ENCODE measurements around the gene SUN5. TPM values are rescaled to one million over a fixed set of nuclear protein-coding genes. Genes with fewer than 3 reads are reported as not detected.

Gene SUN5, protein sequence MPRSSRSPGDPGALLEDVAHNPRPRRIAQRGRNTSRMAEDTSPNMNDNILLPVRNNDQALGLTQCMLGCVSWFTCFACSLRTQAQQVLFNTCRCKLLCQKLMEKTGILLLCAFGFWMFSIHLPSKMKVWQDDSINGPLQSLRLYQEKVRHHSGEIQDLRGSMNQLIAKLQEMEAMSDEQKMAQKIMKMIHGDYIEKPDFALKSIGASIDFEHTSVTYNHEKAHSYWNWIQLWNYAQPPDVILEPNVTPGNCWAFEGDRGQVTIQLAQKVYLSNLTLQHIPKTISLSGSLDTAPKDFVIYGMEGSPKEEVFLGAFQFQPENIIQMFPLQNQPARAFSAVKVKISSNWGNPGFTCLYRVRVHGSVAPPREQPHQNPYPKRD
- total RNA-seq (2022), result not detected in 2 replicates
- Bru-seq, nascent RNA, result not detected
- BruChase-seq, experiment 1, labeled RNA remaining after a 2-hour chase, result not detected
- BruChase-seq, experiment 2, labeled RNA remaining after a 6-hour chase, result not detected
- long read RNA-seq, result 0 reads

DNA sequence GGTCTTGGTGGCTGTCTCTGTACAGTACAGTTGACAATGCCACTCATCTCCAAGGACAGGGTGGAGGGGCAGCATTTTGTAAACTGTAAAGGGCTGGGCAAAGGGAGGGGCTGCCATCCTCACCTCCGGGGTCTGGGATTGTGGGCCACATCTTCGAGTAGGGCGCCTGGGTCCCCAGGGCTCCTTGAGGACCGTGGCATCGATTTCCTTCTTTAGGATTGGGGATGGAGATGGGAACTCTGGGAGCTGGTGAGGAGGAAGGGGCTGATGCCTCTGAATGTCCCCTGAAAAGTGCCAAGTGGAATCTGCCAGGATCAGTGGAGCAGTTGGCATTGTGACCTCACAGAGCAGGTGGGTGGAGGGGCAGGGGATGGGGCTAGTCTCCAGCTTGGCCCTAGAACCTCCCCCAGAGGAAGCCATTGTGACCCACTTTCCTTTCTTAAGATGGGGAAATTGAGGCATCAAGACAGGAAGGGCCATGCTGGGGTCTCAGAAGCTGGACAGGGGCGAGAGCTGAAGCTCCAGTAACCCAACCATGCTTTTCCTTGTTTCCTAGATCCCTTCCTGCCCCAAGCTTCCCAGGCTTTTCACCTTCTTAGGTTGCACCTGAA, at the start of gene SUN5:
Gene SUN5, minus strand, starts transcription at position 293 of the 611 bp plus-strand sequence. Its CDS starts 93 bp downstream, at position 200.
- Mint-ChIP-seq H3K4me3 (ENCODE audit: unreplicated experiment) (no peak within 1 kb of the TSS), H3K36me3 (ENCODE audit: insufficient read depth, unreplicated experiment) (no peaks in the 10 kb centered on the region), H3K9me3 (ENCODE audit: unreplicated experiment) (peaks cover 10% of the 10 kb centered on the region), H3K27ac (ENCODE audit: unreplicated experiment) (no peak within 1 kb of the TSS), H3K4me1 (ENCODE audit: low read depth, unreplicated experiment) (no peaks in the 10 kb centered on the region), H3K27me3 (ENCODE audit: insufficient read depth, unreplicated experiment) (peaks cover 17% of the 10 kb centered on the region)
- peaks cover 1% of the 10 kb centered on the region; the same call in 1 of the 2 replicates for H3K27me3 ChIP-seq (replicated peaks; ENCODE audit: control insufficient read depth, insufficient read depth, low read length)
- H3K4me1 ChIP-seq, result no peaks in the 10 kb centered on the region
- no peaks in the 10 kb centered on the region for H3K36me3 ChIP-seq (ENCODE audit: control insufficient read depth, insufficient read depth, low read length)
- ChIA-PET POLR2A (interaction anchor here (0.6 kb wide), 1 partner anchor 36 kb away, joined by 3 read pairs; no protein-coding TSS in a partner anchor), CTCF (interaction anchor here (1.4 kb wide), 1 partner anchor 214 kb away, joined by 3 read pairs; no protein-coding TSS in a partner anchor)
- BruUV-seq (replicated peaks), result no TSS peak
- H3K9me3 ChIP-seq, result peaks cover 10% of the 10 kb centered on the region
- intact Hi-C loops (cut with micrococcal nuclease; ENCODE audit: unreplicated experiment), result loop anchor here (10.0 kb wide), 1 partner anchor 99 kb away; no protein-coding TSS in a partner anchor
- DNase-seq, result no peak
- H3K4me3 ChIP-seq (ENCODE audit: low read depth, low read length), result no peak within 1 kb of the TSS
- TF ChIP-seq, protein P1, sequence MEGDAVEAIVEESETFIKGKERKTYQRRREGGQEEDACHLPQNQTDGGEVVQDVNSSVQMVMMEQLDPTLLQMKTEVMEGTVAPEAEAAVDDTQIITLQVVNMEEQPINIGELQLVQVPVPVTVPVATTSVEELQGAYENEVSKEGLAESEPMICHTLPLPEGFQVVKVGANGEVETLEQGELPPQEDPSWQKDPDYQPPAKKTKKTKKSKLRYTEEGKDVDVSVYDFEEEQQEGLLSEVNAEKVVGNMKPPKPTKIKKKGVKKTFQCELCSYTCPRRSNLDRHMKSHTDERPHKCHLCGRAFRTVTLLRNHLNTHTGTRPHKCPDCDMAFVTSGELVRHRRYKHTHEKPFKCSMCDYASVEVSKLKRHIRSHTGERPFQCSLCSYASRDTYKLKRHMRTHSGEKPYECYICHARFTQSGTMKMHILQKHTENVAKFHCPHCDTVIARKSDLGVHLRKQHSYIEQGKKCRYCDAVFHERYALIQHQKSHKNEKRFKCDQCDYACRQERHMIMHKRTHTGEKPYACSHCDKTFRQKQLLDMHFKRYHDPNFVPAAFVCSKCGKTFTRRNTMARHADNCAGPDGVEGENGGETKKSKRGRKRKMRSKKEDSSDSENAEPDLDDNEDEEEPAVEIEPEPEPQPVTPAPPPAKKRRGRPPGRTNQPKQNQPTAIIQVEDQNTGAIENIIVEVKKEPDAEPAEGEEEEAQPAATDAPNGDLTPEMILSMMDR (IDR thresholded peaks at IDR 0.05; ENCODE audit: insufficient read depth in 1 of 2, low read depth in 1 of 2, low read length in 1 of 2, severe bottlenecking in 1 of 2, unreplicated experiment in 1 of 2), result no peak

- H3K4me1 Mint-ChIP-seq (ENCODE audit: low read depth, unreplicated experiment), result no peaks in the 10 kb centered on the region
- POLR2A ChIA-PET, result no interaction called here
- TF ChIP-seq, protein P1 (IDR thresholded peaks at IDR 0.05; ENCODE audit: insufficient read depth in 1 of 2, low read depth in 1 of 2, low read length in 1 of 2, severe bottlenecking in 1 of 2, unreplicated experiment in 1 of 2), result no peak
- no peaks in the 10 kb centered on the region for H3K9me3 ChIP-seq
- intact Hi-C loops (cut with micrococcal nuclease; ENCODE audit: unreplicated experiment), result no loop called here
- no peak within 1 kb of the TSS for H3K4me3 Mint-ChIP-seq (ENCODE audit: unreplicated experiment)
- H3K27me3 ChIP-seq (replicated peaks; ENCODE audit: control insufficient read depth, insufficient read depth, low read length), result no peaks in the 10 kb centered on the region
- H3K4me1 ChIP-seq, result no peaks in the 10 kb centered on the region
- no peak for DNase-seq
- no TSS peak for BruUV-seq (replicated peaks)
- H3K36me3 Mint-ChIP-seq (ENCODE audit: insufficient read depth, unreplicated experiment), result peaks cover 5% of the 10 kb centered on the region
- CTCF ChIA-PET, result no interaction called here
- H3K36me3 ChIP-seq (ENCODE audit: control insufficient read depth, insufficient read depth, low read length), result no peaks in the 10 kb centered on the region
- H3K9me3 Mint-ChIP-seq (ENCODE audit: unreplicated experiment), result no peaks in the 10 kb centered on the region
- H3K4me3 ChIP-seq (ENCODE audit: low read depth, low read length), result no peak within 1 kb of the TSS
- H3K27me3 Mint-ChIP-seq (ENCODE audit: insufficient read depth, unreplicated experiment), result peaks cover 13% of the 10 kb centered on the region
- no peak within 1 kb of the TSS for H3K27ac Mint-ChIP-seq (ENCODE audit: unreplicated experiment)
These were observed 49.3 kb upstream of the SUN5 start, which contains the start of gene BPIFB3 for GRCh38 chr20:33053291-33054106. TSS of gene BPIFB3 (plus strand) at chr20:33053903. CDS start at chr20:33055436, 1,533 bp downstream.

DNA sequence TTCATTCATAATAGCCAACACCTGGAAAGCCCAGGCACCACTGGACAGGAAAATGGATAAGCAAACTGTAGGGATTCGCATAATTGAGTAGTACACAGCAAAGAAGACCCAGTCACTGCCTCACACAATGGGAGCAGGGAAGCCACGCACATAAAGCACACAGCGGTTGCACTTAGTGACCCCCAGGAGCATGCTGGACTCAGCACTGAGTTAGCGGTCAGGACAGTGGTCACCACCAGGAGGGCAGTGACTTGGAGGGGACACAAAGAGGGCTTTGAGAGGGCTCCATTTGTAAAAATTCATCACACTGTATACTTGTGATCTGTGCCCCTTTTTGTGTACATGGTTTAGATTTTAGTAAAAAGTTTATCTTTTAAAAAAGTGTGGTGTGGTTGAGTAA, 47.1 kb upstream of the SUN5 start:
- Mint-ChIP-seq H3K36me3 (ENCODE audit: insufficient read depth, unreplicated experiment) (peaks cover 5% of the 10 kb centered on the region), H3K27ac (ENCODE audit: unreplicated experiment) (no peak overlapping the region), H3K4me1 (ENCODE audit: low read depth, unreplicated experiment) (no peaks in the 10 kb centered on the region), H3K9me3 (ENCODE audit: unreplicated experiment) (peaks cover 6% of the 10 kb centered on the region), H3K4me3 (ENCODE audit: unreplicated experiment) (no peak overlapping the region), H3K27me3 (ENCODE audit: insufficient read depth, unreplicated experiment) (peaks cover 9% of the 10 kb centered on the region)
- POLR2A ChIA-PET, result no interaction called here
- TF ChIP-seq, protein P1 (IDR thresholded peaks at IDR 0.05; ENCODE audit: insufficient read depth in 1 of 2, low read depth in 1 of 2, low read length in 1 of 2, severe bottlenecking in 1 of 2, unreplicated experiment in 1 of 2), result no peak
- no TSS peak for BruUV-seq (replicated peaks)
- CTCF ChIA-PET, result no interaction called here
- Histone ChIP-seq H3K36me3 (ENCODE audit: control insufficient read depth, insufficient read depth, low read length) (no peaks in the 10 kb centered on the region), H3K9me3 (peaks cover 10% of the 10 kb centered on the region; the same call in 1 of the 2 replicates), H3K4me3 (ENCODE audit: low read depth, low read length) (no peak overlapping the region), H3K4me1 (no peaks in the 10 kb centered on the region), H3K27me3 (replicated peaks; ENCODE audit: control insufficient read depth, insufficient read depth, low read length) (no peaks in the 10 kb centered on the region)
- intact Hi-C loops (cut with micrococcal nuclease; ENCODE audit: unreplicated experiment), result no loop called here
- no peak for DNase-seq
